ENCODE results near the gene FRMD4B.

GRCh38 chr3:69193749-69194148 lies 192.1 kb downstream of the FRMD4B start:
- TF ChIP-seq CTCF (conservative IDR thresholded peaks at IDR 0.05; ENCODE audit: low read depth in 2 of 2) (no peak), POLR2AphosphoS5 (IDR thresholded peaks at IDR 0.05; ENCODE audit: low read depth) (no peak), ZNF114 (CRISPR knock-in tag; IDR thresholded peaks at IDR 0.05) (no peak), EZH2phosphoT487 (IDR thresholded peaks at IDR 0.05; ENCODE audit: unreplicated experiment) (no peak)
